Islet precursor cell (in vitro differentiated cells): ENCODE results near the gene FXN.

ENCODE experiments used
- DNase-seq: peaks from one replicate; pipeline ENCODE4 v3.0.0-alpha.2; 2018

FXN gene

GRCh38 chr9:69147041-69147834 is 111.7 kb downstream of the FXN start:
- DNase-seq: no peak

GRCh38 chr9:69149321-69149807 is 113.8 kb downstream of the FXN start:
- DNase-seq: peak; percentile 69
